ENCODE data around the gene GABRG1. TPM values are rescaled to one million over a fixed set of nuclear protein-coding genes. Genes with fewer than 3 reads are reported as not detected.

The GABRG1 gene
- total and polyA plus RNA-seq, 2 of the 8 experiments (the other 6 are each of a cell fraction or from before 2014, with no cell fraction given) = 0.11 to 0.43 TPM

DNA sequence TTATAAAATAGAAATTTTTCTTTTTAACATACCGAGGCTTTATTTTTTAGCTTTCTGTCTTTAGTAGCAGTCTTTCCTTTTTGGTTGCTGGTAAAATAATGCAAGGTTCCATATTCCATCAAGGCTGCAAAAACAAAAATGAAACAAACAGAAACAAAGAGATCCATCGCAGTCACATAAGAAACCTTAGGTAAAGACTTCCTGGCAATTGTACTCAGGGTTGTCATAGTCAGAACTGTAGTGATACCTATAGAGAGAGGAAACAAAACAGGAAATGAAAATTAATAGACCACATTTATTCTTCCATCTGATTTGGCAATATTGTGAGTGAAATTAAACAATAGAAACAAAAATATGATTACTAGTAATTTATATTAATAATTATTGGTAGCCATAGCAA is 72.5 kb downstream of the GABRG1 start:
- TF ChIP-seq SP1 (IDR thresholded peaks at IDR 0.05; ENCODE audit: low read depth, low read length) = no peak
- TF ChIP-seq EZH2 (IDR thresholded peaks at IDR 0.05; ENCODE audit: low read depth, low read length, severe bottlenecking) = no peak
- no peak for TF ChIP-seq PHF8 (conservative IDR thresholded peaks at IDR 0.05; ENCODE audit: low read depth, low read length)
- no peak for TF ChIP-seq GABPA (IDR thresholded peaks at IDR 0.05; ENCODE audit: borderline replicate concordance, insufficient read depth, low read length)
- TF ChIP-seq HDAC6 (IDR thresholded peaks at IDR 0.05; ENCODE audit: low read depth, low read length) = no peak
- TF ChIP-seq TCF12 (IDR thresholded peaks at IDR 0.05; ENCODE audit: low read depth, low read length) = no peak
- no peak for TF ChIP-seq TEAD4 (IDR thresholded peaks at IDR 0.05; ENCODE audit: low read depth, low read length)
- H3K27ac ChIP-seq (ENCODE audit: low read depth, low read length) = no peak overlapping the region
- 94% methylated on average over 2 of the region's 2 CpGs; no CpG with 5 or more reads in 1 of the 2 experiments for WGBS, 2 experiments (ENCODE audit: extremely low coverage in 1 of 2, insufficient coverage in 1 of 2, insufficient read length in 1 of 2, insufficient replicate concordance in 2 of 2, low coverage in 1 of 2, low lambda C conversion rate in 2 of 2, missing lambda C conversion rate in 1 of 2)
- H4K20me1 ChIP-seq (replicated peaks in 1 of 2; ENCODE audit: control insufficient read depth in 1 of 2, insufficient read depth in 2 of 2, low read length in 2 of 2) = no peaks in the 10 kb centered on the region
- no peak overlapping the region for H3K4me2 ChIP-seq (ENCODE audit: insufficient read depth in 1 of 2, low read depth in 2 of 2, low read length in 2 of 2)
- no peak overlapping the region for H2BK12ac ChIP-seq (ENCODE audit: low read depth, low read length)
- DNase-seq (ENCODE audit: low read depth in 1 of 2, low spot score in 2 of 2) (no peak), FAIRE-seq (no peak)
- no peak overlapping the region for H4K91ac ChIP-seq (replicated peaks; ENCODE audit: insufficient read length, low read length)
- H4K8ac ChIP-seq (ENCODE audit: extremely low read depth, insufficient read depth, low read length) = no peak overlapping the region
- H3K4me1 ChIP-seq (replicated peaks in 1 of 4; ENCODE audit: control insufficient read depth in 3 of 4, insufficient read depth in 4 of 4, low read length in 3 of 4) = no peaks in the 10 kb centered on the region
- no peak overlapping the region for H3K56ac ChIP-seq (replicated peaks; ENCODE audit: insufficient read length, low read depth, low read length)
- no peak overlapping the region for H3K14ac ChIP-seq (ENCODE audit: insufficient read length)
- H3K79me1 ChIP-seq (ENCODE audit: low read depth, low read length) = no peaks in the 10 kb centered on the region
- no peak overlapping the region for H3K4me3 ChIP-seq (ENCODE audit: extremely low read depth in 1 of 4, insufficient read depth in 2 of 4, low read depth in 3 of 4, low read length in 4 of 4)
- no peak overlapping the region for H2BK5ac ChIP-seq (ENCODE audit: low read depth, low read length)
- no peak overlapping the region for H2BK15ac ChIP-seq (ENCODE audit: low read length)
- no peak overlapping the region for H4K5ac ChIP-seq (ENCODE audit: insufficient read length, low read depth, low read length)
- POLR2A ChIA-PET (ENCODE audit: partially characterized antibody) = no interaction called here
- no peaks in the 10 kb centered on the region for H3K9me3 ChIP-seq (ENCODE audit: insufficient read depth in 2 of 2, low read depth in 1 of 2, low read length in 1 of 2)
- H3K4ac ChIP-seq (replicated peaks; ENCODE audit: insufficient read length, low read depth, low read length) = no peak overlapping the region
- no peaks in the 10 kb centered on the region for H3K27me3 ChIP-seq (replicated peaks in 1 of 4; ENCODE audit: control insufficient read depth in 3 of 4, extremely low read depth in 1 of 4, insufficient read depth in 3 of 4, low read length in 3 of 4)
- H3K23me2 ChIP-seq (ENCODE audit: low read depth, low read length) = no peaks in the 10 kb centered on the region
- no peak overlapping the region for H3K18ac ChIP-seq (ENCODE audit: extremely low read depth, low read length)
- no peak overlapping the region for H3K9ac ChIP-seq (replicated peaks in 1 of 4; ENCODE audit: extremely low read depth in 1 of 4, low read depth in 3 of 4, low read length in 3 of 4)
- H3K23ac ChIP-seq (ENCODE audit: insufficient read length) = no peak overlapping the region
- H3K36me3 ChIP-seq (ENCODE audit: control insufficient read depth in 2 of 4, insufficient read depth in 4 of 4, low read length in 3 of 4) = no peaks in the 10 kb centered on the region
- no peak overlapping the region for H2BK120ac ChIP-seq (replicated peaks; ENCODE audit: low read depth, low read length)
- H2AFZ ChIP-seq (ENCODE audit: low read length) = no peak overlapping the region
- CTCF ChIA-PET (ENCODE audit: partially characterized antibody) = no interaction called here
- H3K79me2 ChIP-seq (ENCODE audit: control insufficient read depth in 1 of 2, insufficient read depth in 2 of 2, low read length in 2 of 2) = no peaks in the 10 kb centered on the region
- no peak overlapping the region for H2AK5ac ChIP-seq (ENCODE audit: low read depth, low read length)
- H2BK20ac ChIP-seq (ENCODE audit: low read length) = no peak overlapping the region
